Glutamatergic neuron (in vitro differentiated cells): Measurements from ENCODE around the gene MAPK4. TPM values are rescaled to one million over a fixed set of nuclear protein-coding genes. Genes with fewer than 3 reads are reported as not detected.

Experiments used
- DNase-seq: peaks from one replicate; pipeline ENCODE4 v3.0.0; 2022
- H3K27ac Mint-ChIP-seq: one replicate; pipeline ENCODE4 v1.8.0; 2020; ENCODE audit warnings: mild to moderate bottlenecking, mixed read lengths, inconsistent platforms; ENCODE audit not compliant: unreplicated experiment
- H3K27me3 Mint-ChIP-seq: one replicate; pipeline ENCODE4 v1.8.0; 2020; ENCODE audit warnings: mild to moderate bottlenecking, moderate library complexity, mixed read lengths, inconsistent platforms; ENCODE audit not compliant: unreplicated experiment
- H3K36me3 Mint-ChIP-seq: one replicate; pipeline ENCODE4 v1.8.0; 2020; ENCODE audit warnings: mild to moderate bottlenecking, mixed read lengths, inconsistent platforms; ENCODE audit not compliant: unreplicated experiment
- H3K4me1 Mint-ChIP-seq: one replicate; pipeline ENCODE4 v1.8.0; 2020; ENCODE audit warnings: mild to moderate bottlenecking, low read depth, mixed read lengths, inconsistent platforms; ENCODE audit not compliant: unreplicated experiment
- H3K4me3 Mint-ChIP-seq: one replicate; pipeline ENCODE4 v1.8.0; 2020; ENCODE audit warnings: mild to moderate bottlenecking, mixed read lengths, inconsistent platforms; ENCODE audit not compliant: unreplicated experiment
- H3K9me3 Mint-ChIP-seq: one replicate; pipeline ENCODE4 v1.8.0; 2020; ENCODE audit warnings: mild to moderate bottlenecking, moderate library complexity, mixed read lengths, inconsistent platforms; ENCODE audit not compliant: unreplicated experiment
- total RNA-seq: library from RNA; stranded (reverse); fragmentation: NEBNext Ultra II Directional; extraction: Animal tissue kit (Norgen Biotek cat#: 25700); gene quantifications from one replicate; pipeline ENCODE4 v1.2.1, GENCODE V29; 2021; ENCODE audit not compliant: unreplicated experiment
- TF ChIP-seq, protein P1 (sequence below): fragments of 200-600 bp; sonication (generic); IDR thresholded peaks from one replicate; pipeline ENCODE4 v1.5.0; 2021; ENCODE audit not compliant: partially characterized antibody, unreplicated experiment

The MAPK4 gene
- total RNA-seq, 1 donor from 2014 or later, result 13.1 TPM

DNA sequence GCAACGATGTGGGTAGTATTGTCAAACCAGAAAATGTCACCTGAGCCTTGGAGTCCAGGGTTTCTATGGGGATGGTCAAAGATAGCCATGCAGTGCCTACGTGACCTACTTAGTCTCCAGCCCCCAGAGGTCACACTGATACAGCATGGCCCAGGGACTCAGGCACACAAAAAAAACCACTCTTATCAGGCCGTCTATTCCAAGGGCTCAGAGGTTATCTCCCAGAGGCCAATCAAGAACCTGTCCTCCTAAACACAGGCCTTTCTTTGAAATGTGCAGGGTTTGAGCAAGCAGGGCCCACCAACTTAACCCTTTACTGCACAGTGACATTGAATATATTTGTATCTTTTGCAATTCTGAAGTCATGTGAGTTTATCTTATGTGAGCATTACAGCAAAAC is 177.2 kb downstream of the MAPK4 start:
- Mint-ChIP-seq H3K4me3 (no peak overlapping the region), H3K36me3 (no peaks in the 10 kb centered on the region), H3K9me3 (no peaks in the 10 kb centered on the region), H3K27me3 (no peaks in the 10 kb centered on the region), H3K4me1 (no peaks in the 10 kb centered on the region), H3K27ac (no peak overlapping the region)
- TF ChIP-seq, protein P1, sequence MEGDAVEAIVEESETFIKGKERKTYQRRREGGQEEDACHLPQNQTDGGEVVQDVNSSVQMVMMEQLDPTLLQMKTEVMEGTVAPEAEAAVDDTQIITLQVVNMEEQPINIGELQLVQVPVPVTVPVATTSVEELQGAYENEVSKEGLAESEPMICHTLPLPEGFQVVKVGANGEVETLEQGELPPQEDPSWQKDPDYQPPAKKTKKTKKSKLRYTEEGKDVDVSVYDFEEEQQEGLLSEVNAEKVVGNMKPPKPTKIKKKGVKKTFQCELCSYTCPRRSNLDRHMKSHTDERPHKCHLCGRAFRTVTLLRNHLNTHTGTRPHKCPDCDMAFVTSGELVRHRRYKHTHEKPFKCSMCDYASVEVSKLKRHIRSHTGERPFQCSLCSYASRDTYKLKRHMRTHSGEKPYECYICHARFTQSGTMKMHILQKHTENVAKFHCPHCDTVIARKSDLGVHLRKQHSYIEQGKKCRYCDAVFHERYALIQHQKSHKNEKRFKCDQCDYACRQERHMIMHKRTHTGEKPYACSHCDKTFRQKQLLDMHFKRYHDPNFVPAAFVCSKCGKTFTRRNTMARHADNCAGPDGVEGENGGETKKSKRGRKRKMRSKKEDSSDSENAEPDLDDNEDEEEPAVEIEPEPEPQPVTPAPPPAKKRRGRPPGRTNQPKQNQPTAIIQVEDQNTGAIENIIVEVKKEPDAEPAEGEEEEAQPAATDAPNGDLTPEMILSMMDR, result no peak
- DNase-seq, result no peak

DNA sequence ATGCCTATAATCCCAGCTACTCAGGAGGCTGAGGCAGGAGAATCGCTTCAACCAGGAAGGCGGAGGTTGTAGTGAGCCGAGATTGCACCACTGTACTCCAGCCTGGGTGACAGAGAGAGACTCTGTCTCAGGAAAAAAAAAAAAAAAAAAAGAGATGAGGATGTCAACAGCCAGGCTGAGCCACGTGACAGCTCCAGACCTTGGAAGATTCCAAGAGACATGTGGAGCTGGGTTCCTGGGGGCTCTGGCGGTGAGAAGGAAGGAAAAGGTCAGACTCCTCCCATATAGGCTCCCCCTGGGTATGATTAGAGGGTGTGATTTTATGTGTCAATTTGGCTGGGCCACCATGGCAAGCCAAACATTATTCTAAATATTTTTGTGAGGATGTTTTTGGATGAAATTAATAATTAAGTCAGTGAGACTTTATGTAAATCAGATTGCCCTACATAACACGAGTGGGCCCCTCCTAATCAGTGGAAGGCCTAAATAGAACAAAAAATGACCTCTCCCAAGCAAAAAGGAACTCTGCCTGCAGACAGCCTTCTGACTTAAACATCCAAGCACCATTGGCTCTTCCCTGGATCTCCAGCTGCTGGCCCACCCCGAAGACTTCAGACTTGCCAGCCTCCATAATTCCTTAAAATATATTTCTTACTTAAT is 178.3 kb downstream of the MAPK4 start:
- no peak for DNase-seq
- no peaks in the 10 kb centered on the region for H3K9me3 Mint-ChIP-seq
- no peak overlapping the region for H3K27ac Mint-ChIP-seq
- H3K4me1 Mint-ChIP-seq, result no peaks in the 10 kb centered on the region
- TF ChIP-seq, protein P1, result no peak
- no peaks in the 10 kb centered on the region for H3K36me3 Mint-ChIP-seq
- H3K27me3 Mint-ChIP-seq, result no peaks in the 10 kb centered on the region
- no peak overlapping the region for H3K4me3 Mint-ChIP-seq

DNA sequence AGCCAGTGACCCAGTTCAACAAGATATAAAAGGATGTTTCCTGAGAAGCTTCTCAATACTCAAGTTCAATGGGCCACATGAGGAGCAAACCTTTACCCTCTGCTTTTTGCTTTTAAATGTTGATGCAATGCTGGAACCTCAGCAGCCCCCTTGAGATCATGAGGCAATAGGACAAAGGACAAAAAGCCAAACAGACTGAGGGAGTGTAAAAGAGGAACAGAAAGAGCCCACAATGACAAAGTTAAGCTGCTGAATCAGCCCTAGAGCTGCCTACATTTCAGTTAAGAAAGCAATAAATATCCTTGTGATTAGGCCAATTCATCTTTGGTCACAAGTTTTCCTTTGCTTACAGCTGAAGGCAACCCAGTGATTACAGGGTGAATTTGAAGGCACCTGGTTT is 183.1 kb downstream of the MAPK4 start:
- DNase-seq, result no peak
- H3K9me3 Mint-ChIP-seq, result no peaks in the 10 kb centered on the region
- no peaks in the 10 kb centered on the region for H3K4me1 Mint-ChIP-seq
- no peaks in the 10 kb centered on the region for H3K27me3 Mint-ChIP-seq
- TF ChIP-seq, protein P1, result no peak
- H3K27ac Mint-ChIP-seq, result no peak overlapping the region
- no peak overlapping the region for H3K4me3 Mint-ChIP-seq
- peaks cover 12% of the 10 kb centered on the region for H3K36me3 Mint-ChIP-seq

DNA sequence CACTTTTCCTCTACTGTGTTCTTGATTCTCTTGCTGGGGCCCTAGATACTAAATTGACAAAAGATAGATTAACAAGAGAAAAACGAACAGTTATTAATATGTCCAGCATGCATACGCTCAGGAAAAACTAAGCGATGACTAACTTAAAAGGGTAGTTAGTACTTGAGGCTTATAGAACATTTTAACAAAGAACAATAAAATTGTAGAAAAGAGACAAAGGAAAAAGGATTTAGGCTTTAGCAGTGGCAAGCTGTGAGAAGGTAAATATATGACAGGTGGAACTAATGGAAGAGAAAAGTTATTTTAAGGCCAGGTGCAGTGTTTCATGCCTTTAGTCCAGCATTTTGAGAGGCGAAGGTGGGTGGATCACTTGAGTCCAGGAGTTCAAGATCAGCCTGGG is 184.4 kb downstream of the MAPK4 start:
- Mint-ChIP-seq H3K9me3 (no peaks in the 10 kb centered on the region), H3K36me3 (peaks cover 12% of the 10 kb centered on the region), H3K4me3 (no peak overlapping the region), H3K27ac (no peak overlapping the region), H3K4me1 (peaks cover 6% of the 10 kb centered on the region), H3K27me3 (no peaks in the 10 kb centered on the region)
- TF ChIP-seq, protein P1, result no peak
- DNase-seq, result no peak

DNA sequence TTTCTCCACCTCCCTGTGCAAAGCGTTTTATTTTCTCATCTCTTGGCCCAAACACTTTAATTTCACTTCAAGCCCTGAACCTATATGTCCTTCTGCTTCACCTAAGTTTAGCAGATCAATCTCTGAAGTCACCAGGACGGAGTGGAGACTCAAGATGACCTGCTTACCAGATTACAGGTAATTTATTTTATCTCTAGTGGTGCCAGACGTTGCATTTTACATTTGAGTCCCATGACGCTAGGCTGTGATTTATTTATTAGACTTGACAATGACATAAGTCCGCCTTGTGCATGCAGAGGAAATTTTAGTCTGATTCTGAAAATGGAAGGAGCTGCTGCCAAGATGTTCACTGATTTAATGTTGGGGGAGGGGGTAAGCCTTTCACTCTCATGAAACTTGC is 186.1 kb downstream of the MAPK4 start:
- Mint-ChIP-seq H3K27ac (no peak overlapping the region), H3K9me3 (no peaks in the 10 kb centered on the region), H3K27me3 (no peaks in the 10 kb centered on the region), H3K4me1 (peaks cover 6% of the 10 kb centered on the region), H3K36me3 (peaks cover 12% of the 10 kb centered on the region), H3K4me3 (no peak overlapping the region)
- DNase-seq, result no peak
- TF ChIP-seq, protein P1, result no peak
